ENCODE measurements around the gene MAPK14. TPM values are rescaled to one million over a fixed set of nuclear protein-coding genes. Genes with fewer than 3 reads are reported as not detected.

MAPK14 gene
- total RNA-seq, 1 donor from 2014 or later: 38.4 TPM

- FAIRE-seq (peak; percentile 62), DNase-seq (ENCODE audit: low read depth) (no peak)
- no peaks in the 10 kb centered on the region for H3K36me3 ChIP-seq (ENCODE audit: control insufficient read depth, insufficient read depth, low read length)
- H3K4me3 ChIP-seq (ENCODE audit: low read depth, low read length): no peak overlapping the region
- no peaks in the 10 kb centered on the region for H3K27me3 ChIP-seq (ENCODE audit: control insufficient read depth, insufficient read depth, low read length)
- no peak for TF ChIP-seq CTCF (IDR thresholded peaks at IDR 0.05; ENCODE audit: insufficient read depth, low read length, severe bottlenecking)
Observed at GRCh38 chr6:36147294-36147693, 119.7 kb downstream of the MAPK14 start.

GRCh38 chr6:36149476-36149875 is 121.9 kb downstream of the MAPK14 start:
- peak; percentile 21 for DNase-seq (ENCODE audit: low read depth)
- FAIRE-seq: no peak

GRCh38 chr6:36150283-36150682 is 122.7 kb downstream of the MAPK14 start:
- Histone ChIP-seq H3K36me3 (ENCODE audit: control insufficient read depth, insufficient read depth, low read length) (no peaks in the 10 kb centered on the region), H3K27me3 (ENCODE audit: control insufficient read depth, insufficient read depth, low read length) (no peaks in the 10 kb centered on the region), H3K4me3 (ENCODE audit: low read depth, low read length) (no peak overlapping the region)
- DNase-seq (ENCODE audit: low read depth) (no peak), FAIRE-seq (no peak)
- TF ChIP-seq CTCF (IDR thresholded peaks at IDR 0.05; ENCODE audit: insufficient read depth, low read length, severe bottlenecking): no peak

More at GRCh38 chr6:36149476-36149875, 121.9 kb downstream of the MAPK14 start:
- H3K27me3 ChIP-seq (ENCODE audit: control insufficient read depth, insufficient read depth, low read length): no peaks in the 10 kb centered on the region
- no peak for TF ChIP-seq CTCF (IDR thresholded peaks at IDR 0.05; ENCODE audit: insufficient read depth, low read length, severe bottlenecking)
- no peak overlapping the region for H3K4me3 ChIP-seq (ENCODE audit: low read depth, low read length)
- no peaks in the 10 kb centered on the region for H3K36me3 ChIP-seq (ENCODE audit: control insufficient read depth, insufficient read depth, low read length)

GRCh38 chr6:36154286-36154685 is 126.7 kb downstream of the MAPK14 start:
- Histone ChIP-seq H3K27me3 (ENCODE audit: control insufficient read depth, insufficient read depth, low read length) (no peaks in the 10 kb centered on the region), H3K4me3 (ENCODE audit: low read depth, low read length) (no peak overlapping the region), H3K36me3 (ENCODE audit: control insufficient read depth, insufficient read depth, low read length) (no peaks in the 10 kb centered on the region)
- no peak for TF ChIP-seq CTCF (IDR thresholded peaks at IDR 0.05; ENCODE audit: insufficient read depth, low read length, severe bottlenecking)
- FAIRE-seq (no peak), DNase-seq (ENCODE audit: low read depth) (peak; percentile 78)

GRCh38 chr6:36155662-36156061 is 128.1 kb downstream of the MAPK14 start:
- FAIRE-seq: no peak
- DNase-seq (ENCODE audit: low read depth): no peak
- no peaks in the 10 kb centered on the region for H3K27me3 ChIP-seq (ENCODE audit: control insufficient read depth, insufficient read depth, low read length)
- H3K4me3 ChIP-seq (ENCODE audit: low read depth, low read length): no peak overlapping the region
- no peak for TF ChIP-seq CTCF (IDR thresholded peaks at IDR 0.05; ENCODE audit: insufficient read depth, low read length, severe bottlenecking)
- no peaks in the 10 kb centered on the region for H3K36me3 ChIP-seq (ENCODE audit: control insufficient read depth, insufficient read depth, low read length)

GRCh38 chr6:36160147-36160760 is 132.6 kb downstream of the MAPK14 start:
- TF ChIP-seq CTCF (IDR thresholded peaks at IDR 0.05; ENCODE audit: insufficient read depth, low read length, severe bottlenecking): no peak
- FAIRE-seq (no peak), DNase-seq (ENCODE audit: low read depth) (no peak)
- Histone ChIP-seq H3K27me3 (ENCODE audit: control insufficient read depth, insufficient read depth, low read length) (no peaks in the 10 kb centered on the region), H3K36me3 (ENCODE audit: control insufficient read depth, insufficient read depth, low read length) (no peaks in the 10 kb centered on the region), H3K4me3 (ENCODE audit: low read depth, low read length) (no peak overlapping the region)
